Common myeloid progenitor, CD34-positive (primary cell): ENCODE measurements around the gene ANTKMT.

Experiments used
- CTCF ChIA-PET: fragments of 350-600 bp; sonication (Branson Sonifier 250); formaldehyde crosslinking; loops from one replicate; lab custom pipeline; 2021; ENCODE audit warnings: antibody characterized with exemption; lab: Charles Lee
- POLR2A ChIA-PET: fragments of 350-600 bp; sonication (Branson Sonifier 250); formaldehyde crosslinking; loops from one replicate; lab custom pipeline; 2021; ENCODE audit warnings: antibody characterized with exemption; lab: Charles Lee
- DNase-seq, 3 donors: peaks; one replicate each; pipeline versions ENCODE4 v3.0.0 to v3.0.0-alpha.2; 2013
- H3K27ac ChIP-seq, 2 experiments: 1 replicate in 1 of 2; 2 replicates in 1 of 2; pipeline ENCODE4 v1.7.0; 2013; ENCODE audit warnings: inconsistent platforms in 2 of 2, low read length in 2 of 2, mild to moderate bottlenecking in 2 of 2, low read depth in 1 of 2, moderate library complexity in 1 of 2; ENCODE audit not compliant: severe bottlenecking in 2 of 2, insufficient read depth in 1 of 2, poor library complexity in 1 of 2
- H3K27me3 ChIP-seq, 5 experiments: replicated peaks in 2 of 5; 1 replicate in 3 of 5; 2 replicates in 2 of 5; pipeline versions ENCODE4 v1.6.1 to v1.7.0; 2013; ENCODE audit warnings: low read length in 4 of 5, mild to moderate bottlenecking in 2 of 5, moderate library complexity in 2 of 5, inconsistent platforms in 1 of 5; ENCODE audit not compliant: insufficient read depth in 5 of 5, control insufficient read depth in 4 of 5
- H3K36me3 ChIP-seq, 4 experiments: 1 replicate in 2 of 4; 2 replicates in 2 of 4; pipeline versions ENCODE4 v1.6.1 to v1.7.0; 2013; ENCODE audit warnings: low read length in 3 of 4, control low read depth in 1 of 4, mild to moderate bottlenecking in 1 of 4; ENCODE audit not compliant: control insufficient read depth in 4 of 4, insufficient read depth in 4 of 4
- H3K4me1 ChIP-seq, 4 experiments: 1 replicate in 3 of 4; 2 replicates in 1 of 4; pipeline versions ENCODE4 v1.6.1 to v1.7.1; 2013; ENCODE audit warnings: low read length in 3 of 4, mild to moderate bottlenecking in 3 of 4, control low read depth in 1 of 4, inconsistent platforms in 1 of 4, moderate library complexity in 1 of 4; ENCODE audit not compliant: control insufficient read depth in 4 of 4, insufficient read depth in 4 of 4; ENCODE audit errors: control extremely low read depth in 1 of 4
- H3K4me3 ChIP-seq, 7 experiments: 1 replicate in 4 of 7; 2 replicates in 3 of 7; pipeline versions ENCODE4 v1.5.1 to v1.7.0; 2013; ENCODE audit warnings: mild to moderate bottlenecking in 7 of 7, low read length in 6 of 7, moderate library complexity in 6 of 7, inconsistent platforms in 2 of 7, low read depth in 2 of 7, control low read depth in 1 of 7; ENCODE audit not compliant: insufficient read depth in 4 of 7, control insufficient read depth in 1 of 7; ENCODE audit errors: extremely low read depth in 1 of 7
- H3K9me3 ChIP-seq, 5 experiments: 1 replicate in 4 of 5; 2 replicates in 1 of 5; pipeline versions ENCODE4 v1.6.1 to v1.7.1; 2013; ENCODE audit warnings: low read length in 4 of 5, mild to moderate bottlenecking in 2 of 5, inconsistent platforms in 1 of 5, low read depth in 1 of 5, moderate library complexity in 1 of 5; ENCODE audit not compliant: control insufficient read depth in 4 of 5, insufficient read depth in 2 of 5; ENCODE audit errors: control extremely low read depth in 1 of 5
- WGBS: methylation state at CpG from one replicate; pipeline ENCODE4 v1.1.5; 2013; ENCODE audit not compliant: insufficient coverage; 5-methylcytosine and 5-hydroxymethylcytosine counted together

Gene ANTKMT

GRCh38 chr16:720447-720989, 428 bp upstream of the ANTKMT start:
- H3K36me3 ChIP-seq: peaks cover 0 to 6% (median 0%) of the 10 kb centered on the region in 4 experiments
- H3K27me3 ChIP-seq: peaks cover 0 to 22% (median 6%) of the 10 kb centered on the region in 5 experiments
- peak in 2 of 3 donors; percentile 68 to 69 for DNase-seq
- peak overlapping the region in 1 of 2 experiments; percentile 49 for H3K27ac ChIP-seq
- H3K4me3 ChIP-seq: peak overlapping the region; percentile 52 to 83 (median 76)
- ChIA-PET POLR2A (no interaction called here), CTCF (interaction anchor here (0.9 to 4.3 kb wide), 8 partner anchors 9 to 68 kb away, joined by 3 to 23 read pairs (median 4); partner anchors contain the start of genes CHTF18 and RPUSD1)
- under 1% methylated on average over 36 of the region's 38 CpGs for WGBS
- H3K9me3 ChIP-seq: no peaks in the 10 kb centered on the region
- H3K4me1 ChIP-seq: peaks cover 0 to 51% (median 37%) of the 10 kb centered on the region in 4 experiments

DNA sequence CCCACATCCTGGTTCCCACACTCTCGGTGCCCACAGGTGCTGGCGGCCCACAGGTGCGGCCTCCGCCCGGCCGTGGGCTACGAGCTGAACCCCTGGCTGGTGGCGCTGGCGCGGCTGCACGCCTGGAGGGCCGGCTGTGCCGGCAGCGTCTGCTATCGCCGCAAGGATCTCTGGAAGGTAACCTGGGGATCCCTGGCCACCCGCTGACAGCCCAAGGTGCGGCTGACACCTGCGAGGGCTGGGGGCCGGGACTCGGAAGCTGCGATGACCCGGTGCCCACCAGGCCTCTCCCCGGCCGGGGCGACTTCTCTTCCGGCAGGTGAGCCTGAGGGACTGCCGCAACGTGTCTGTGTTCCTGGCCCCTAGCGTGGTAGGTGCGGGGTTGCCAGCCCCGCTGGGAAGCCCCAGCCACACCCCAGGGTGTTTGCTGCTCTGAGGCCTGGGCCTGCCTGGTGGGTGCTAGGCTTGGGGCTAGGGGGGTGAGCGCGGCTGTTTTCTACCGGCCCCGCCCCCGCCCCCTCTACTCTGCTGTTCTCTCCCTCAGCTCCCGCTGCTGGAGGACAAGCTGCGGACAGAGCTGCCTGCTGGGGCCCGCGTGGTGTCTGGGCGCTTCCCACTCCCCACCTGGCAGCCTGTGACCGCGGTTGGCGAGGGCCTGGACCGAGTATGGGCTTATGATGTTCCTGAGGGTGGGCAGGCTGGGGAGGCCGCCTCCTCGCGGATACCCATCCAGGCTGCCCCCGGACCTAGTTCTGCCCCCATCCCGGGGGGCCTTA, 1.0 kb downstream of the ANTKMT start:
- Histone ChIP-seq H3K4me1 (peaks cover 0 to 45% (median 35%) of the 10 kb centered on the region in 4 experiments), H3K36me3 (peaks cover 0 to 6% (median 0%) of the 10 kb centered on the region in 4 experiments), H3K27ac (no peak overlapping the region), H3K4me3 (peak overlapping the region in 5 of 7 experiments; percentile 32 to 83 (median 82)), H3K27me3 (peaks cover 0 to 17% (median 0%) of the 10 kb centered on the region in 5 experiments), H3K9me3 (no peaks in the 10 kb centered on the region)
- peak in 1 of 3 donors; percentile 49 for DNase-seq
- ChIA-PET CTCF (interaction anchor here (1.0 to 4.3 kb wide), 7 partner anchors 8 to 64 kb away, joined by 3 to 23 read pairs (median 3); partner anchors contain the start of gene CIAO3), POLR2A (interaction anchor here (0.6 kb wide), 1 partner anchor 67 kb away, joined by 6 read pairs; the partner anchor contains the start of gene CHTF18)
- 88% methylated on average over 38 of the region's 51 CpGs for WGBS

GRCh38 chr16:722835-723633, 2.1 kb downstream of the ANTKMT start:
- no peak for DNase-seq
- no peak overlapping the region for H3K4me3 ChIP-seq
- POLR2A ChIA-PET: no interaction called here
- peaks cover 0 to 50% (median 43%) of the 10 kb centered on the region in 4 experiments for H3K4me1 ChIP-seq
- H3K36me3 ChIP-seq: peaks cover 0 to 6% (median 0%) of the 10 kb centered on the region in 4 experiments
- H3K27me3 ChIP-seq: peaks cover 0 to 10% (median 0%) of the 10 kb centered on the region in 5 experiments
- no peak overlapping the region for H3K27ac ChIP-seq
- WGBS: 91% methylated on average over 22 of the region's 24 CpGs
- no peaks in the 10 kb centered on the region for H3K9me3 ChIP-seq
- CTCF ChIA-PET: interaction anchor here (1.0 to 4.3 kb wide), 4 partner anchors 12 to 63 kb away, joined by 3 to 23 read pairs (median 3); partner anchors contain the start of gene CIAO3

DNA sequence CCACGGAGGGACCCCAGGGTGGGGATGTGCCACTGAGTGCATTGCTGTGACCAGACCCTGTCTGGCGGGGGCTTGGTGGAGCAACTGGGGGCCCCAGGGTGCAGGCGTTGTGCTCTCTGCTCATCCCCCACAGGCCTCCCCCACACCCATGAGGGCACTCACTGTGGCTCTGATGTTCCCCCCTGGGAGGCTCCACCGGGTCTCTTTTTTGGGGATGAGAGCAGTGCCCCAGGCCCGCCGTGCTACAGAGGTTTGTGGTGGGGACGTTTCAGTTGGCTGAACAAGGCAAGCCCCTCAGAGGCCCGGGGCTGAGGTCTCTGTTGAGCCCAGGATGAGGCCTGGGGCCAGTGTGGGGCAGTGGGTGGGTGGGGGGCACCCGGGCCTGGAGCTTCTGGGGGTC, 2.7 kb downstream of the ANTKMT start:
- H3K9me3 ChIP-seq: no peaks in the 10 kb centered on the region
- ChIA-PET CTCF (interaction anchor here (0.8 kb wide), 1 partner anchor 61 kb away, joined by 3 read pairs; no protein-coding TSS in a partner anchor), POLR2A (no interaction called here)
- no peak for DNase-seq
- no peak overlapping the region for H3K27ac ChIP-seq
- peaks cover 0 to 6% (median 0%) of the 10 kb centered on the region in 4 experiments for H3K36me3 ChIP-seq
- peaks cover 0 to 10% (median 0%) of the 10 kb centered on the region in 5 experiments for H3K27me3 ChIP-seq
- WGBS: 100% methylated on average over 1 of the region's 9 CpGs
- no peak overlapping the region for H3K4me3 ChIP-seq
- peaks cover 0 to 49% (median 48%) of the 10 kb centered on the region in 4 experiments for H3K4me1 ChIP-seq

DNA sequence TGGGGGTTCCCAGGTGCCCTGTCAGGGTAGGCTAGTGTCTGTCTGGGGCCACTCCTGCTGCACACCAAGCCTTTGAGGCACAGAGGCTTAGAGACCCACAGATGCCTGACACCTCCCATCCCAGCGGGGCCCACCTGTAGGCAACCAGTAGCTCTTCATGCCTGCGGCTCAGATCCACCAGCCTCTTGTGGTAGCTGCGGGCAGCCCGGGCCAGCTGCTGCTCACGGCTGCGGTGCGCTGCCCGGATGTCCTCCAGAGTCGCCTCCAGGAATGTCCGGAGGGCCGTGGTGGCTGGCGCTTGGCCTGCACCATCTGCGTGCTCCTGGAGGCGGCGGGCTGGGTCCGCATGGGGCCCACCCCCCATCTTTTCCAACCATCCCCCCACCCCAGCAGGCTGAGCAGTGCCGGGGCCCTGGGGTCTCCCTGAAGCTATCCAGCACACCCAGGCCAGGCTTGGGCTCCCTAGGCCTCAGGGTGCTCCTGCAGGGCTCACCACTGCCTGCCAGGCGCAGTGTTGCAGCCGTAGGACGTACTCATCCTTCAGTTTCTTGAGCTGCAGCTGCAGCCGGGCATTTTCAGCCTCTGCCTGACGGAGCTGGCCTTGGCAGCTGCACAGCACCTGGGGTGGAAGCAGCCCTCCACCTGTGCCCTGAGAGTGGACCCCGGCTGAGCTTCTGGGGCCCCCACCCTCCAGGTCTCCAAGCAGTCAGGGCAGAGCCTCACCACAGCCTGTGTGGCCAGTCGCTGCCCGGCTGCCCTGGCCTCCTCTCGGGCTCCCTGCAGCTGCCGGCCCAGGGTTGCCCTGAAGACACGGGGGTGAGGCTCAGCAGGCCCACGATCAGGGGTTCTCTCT, 3.5 kb downstream of the ANTKMT start:
- WGBS: 87% methylated on average over 24 of the region's 29 CpGs
- DNase-seq: no peak
- no peaks in the 10 kb centered on the region for H3K9me3 ChIP-seq
- H3K36me3 ChIP-seq: peaks cover 0 to 6% (median 1%) of the 10 kb centered on the region in 4 experiments
- ChIA-PET POLR2A (no interaction called here), CTCF (interaction anchor here (0.8 to 2.8 kb wide), 4 partner anchors 13 to 60 kb away, joined by 3 to 15 read pairs (median 4); partner anchors contain the start of genes CIAO3 and WDR24)
- no peak overlapping the region for H3K4me3 ChIP-seq
- H3K27ac ChIP-seq: no peak overlapping the region
- peaks cover 0 to 47% (median 43%) of the 10 kb centered on the region in 4 experiments for H3K4me1 ChIP-seq
- peaks cover 0 to 10% (median 0%) of the 10 kb centered on the region in 5 experiments for H3K27me3 ChIP-seq

- ChIA-PET POLR2A (interaction anchor here (0.6 to 1.4 kb wide), 2 partner anchors 9 to 19 kb away, joined by 3 to 4 read pairs; no protein-coding TSS in a partner anchor), CTCF (interaction anchor here (0.9 to 2.8 kb wide), 4 partner anchors 13 to 40 kb away, joined by 3 to 15 read pairs (median 4); partner anchors contain the start of genes CIAO3 and WDR24)
- peaks cover 0 to 41% (median 37%) of the 10 kb centered on the region in 4 experiments for H3K4me1 ChIP-seq
- H3K36me3 ChIP-seq: peaks cover 0 to 12% (median 6%) of the 10 kb centered on the region in 4 experiments
- no peak for DNase-seq
- H3K27me3 ChIP-seq: peaks cover 0 to 10% (median 0%) of the 10 kb centered on the region in 5 experiments
- no peak overlapping the region for H3K4me3 ChIP-seq
- H3K27ac ChIP-seq: no peak overlapping the region
- no peaks in the 10 kb centered on the region for H3K9me3 ChIP-seq
- WGBS: 86% methylated on average over 7 of the region's 7 CpGs
Observed at GRCh38 chr16:725041-725376, 4.1 kb downstream of the ANTKMT start.
